H9 (cell line): ENCODE data around the gene DYRK1B. TPM values are rescaled to one million over a fixed set of nuclear protein-coding genes. Genes with fewer than 3 reads are reported as not detected.

Experiments used
- DNase-seq: peaks from one replicate; pipeline ENCODE4 v3.0.0-alpha.2; 2017
- H2AFZ ChIP-seq: one replicate; pipeline ENCODE4 v1.6.1; 2013; ENCODE audit warnings: mild to moderate bottlenecking, low read length, control low read depth, moderate library complexity
- H2AK5ac ChIP-seq: 2 replicates; pipeline ENCODE4 v1.6.1; 2013; ENCODE audit warnings: low read length, control low read depth, mixed read lengths; ENCODE audit not compliant: insufficient read length
- H2BK120ac ChIP-seq: one replicate; pipeline ENCODE4 v1.6.1; 2013; ENCODE audit warnings: low read depth, mild to moderate bottlenecking, low read length, control low read depth, inconsistent platforms; ENCODE audit not compliant: poor library complexity, severe bottlenecking
- H2BK12ac ChIP-seq: 2 replicates; pipeline ENCODE4 v1.6.1; 2013; ENCODE audit warnings: low read length, control low read depth, mixed read lengths, low read depth; ENCODE audit not compliant: insufficient read length
- H2BK15ac ChIP-seq: 2 replicates; pipeline ENCODE4 v1.6.1; 2013; ENCODE audit warnings: low read depth, low read length, control low read depth
- H2BK20ac ChIP-seq: one replicate; pipeline ENCODE4 v1.6.1; 2013; ENCODE audit warnings: low read depth, mild to moderate bottlenecking, low read length, control low read depth, inconsistent platforms; ENCODE audit not compliant: poor library complexity, severe bottlenecking
- H2BK5ac ChIP-seq: 2 replicates; pipeline ENCODE4 v1.6.1; 2013; ENCODE audit warnings: low read length, control low read depth, mixed read lengths; ENCODE audit not compliant: insufficient read length
- H3K14ac ChIP-seq: 2 replicates; pipeline ENCODE4 v1.6.1; 2013; ENCODE audit warnings: low read length, control low read depth; ENCODE audit not compliant: insufficient read depth
- H3K18ac ChIP-seq: 2 replicates; pipeline ENCODE4 v1.6.1; 2013; ENCODE audit warnings: low read depth, mild to moderate bottlenecking, mixed read lengths, low read length, control low read depth; ENCODE audit not compliant: insufficient read length
- H3K23ac ChIP-seq: 2 replicates; pipeline ENCODE4 v1.6.1; 2013; ENCODE audit warnings: low read length, control low read depth, mixed read lengths, low read depth; ENCODE audit not compliant: insufficient read length
- H3K23me2 ChIP-seq: 2 replicates; pipeline ENCODE4 v1.6.1; 2013; ENCODE audit warnings: low read depth, mild to moderate bottlenecking, mixed read lengths, low read length, control low read depth; ENCODE audit not compliant: insufficient read length, poor library complexity, severe bottlenecking
- H3K27ac ChIP-seq: 2 replicates; pipeline ENCODE4 v1.5.1; 2013; ENCODE audit warnings: low read length, control low read depth, mixed read lengths, low read depth; ENCODE audit not compliant: insufficient read length
- H3K27me3 ChIP-seq: 2 replicates; pipeline ENCODE4 v1.6.1; 2013; ENCODE audit warnings: low read length, control low read depth, inconsistent platforms; ENCODE audit not compliant: insufficient read depth
- H3K4ac ChIP-seq: 2 replicates; pipeline ENCODE4 v1.6.1; 2013; ENCODE audit warnings: low read depth, mild to moderate bottlenecking, control low read depth, inconsistent platforms, low read length, moderate library complexity
- H3K4me1 ChIP-seq: 2 replicates; pipeline ENCODE4 v1.6.1; 2013; ENCODE audit warnings: low read length, control low read depth, inconsistent platforms; ENCODE audit not compliant: insufficient read depth
- H3K4me2 ChIP-seq: 2 replicates; pipeline ENCODE4 v1.6.1; 2013; ENCODE audit warnings: low read length, control low read depth, mixed read lengths; ENCODE audit not compliant: insufficient read length, insufficient read depth
- H3K56ac ChIP-seq: 2 replicates; pipeline ENCODE4 v1.6.1; 2013; ENCODE audit warnings: low read depth, mild to moderate bottlenecking, mixed read lengths, low read length, control low read depth; ENCODE audit not compliant: insufficient read length
- H3K79me1 ChIP-seq: 2 replicates; pipeline ENCODE4 v1.6.1; 2013; ENCODE audit warnings: low read depth, mild to moderate bottlenecking, moderate library complexity, low read length, control low read depth, inconsistent platforms; ENCODE audit not compliant: insufficient read depth, poor library complexity, severe bottlenecking
- H3K79me2 ChIP-seq: 2 replicates; pipeline ENCODE4 v1.6.1; 2013; ENCODE audit warnings: low read length, control low read depth, inconsistent platforms; ENCODE audit not compliant: insufficient read depth
- H3K9ac ChIP-seq: 2 replicates; pipeline ENCODE4 v1.6.1; 2013; ENCODE audit warnings: low read length, control low read depth, mixed read lengths; ENCODE audit not compliant: insufficient read length; ENCODE audit errors: extremely low read depth
- H3K9me3 ChIP-seq: one replicate; pipeline ENCODE4 v1.6.1; 2013; ENCODE audit warnings: low read depth, low read length, inconsistent platforms; ENCODE audit not compliant: control insufficient read depth
- H3T11ph ChIP-seq: one replicate; pipeline ENCODE4 v1.6.1; 2013; ENCODE audit warnings: mild to moderate bottlenecking, low read length, control low read depth, inconsistent platforms
- H4K20me1 ChIP-seq: one replicate; pipeline ENCODE4 v1.6.1; 2013; ENCODE audit not compliant: control insufficient read depth, insufficient read length, insufficient read depth
- H4K5ac ChIP-seq: 2 replicates; pipeline ENCODE4 v1.6.1; 2013; ENCODE audit warnings: low read depth, mild to moderate bottlenecking, mixed read lengths, low read length, control low read depth; ENCODE audit not compliant: insufficient read length
- H4K8ac ChIP-seq: replicated peaks from 2 replicates; pipeline ENCODE4 v1.6.1; 2013; ENCODE audit warnings: low read length, control low read depth, mixed read lengths, low read depth; ENCODE audit not compliant: insufficient read length
- H4K91ac ChIP-seq: 2 replicates; pipeline ENCODE4 v1.6.1; 2013; ENCODE audit warnings: low read depth, mild to moderate bottlenecking, moderate library complexity, mixed read lengths, low read length, control low read depth; ENCODE audit not compliant: insufficient read length
- H3K27ac Mint-ChIP-seq, 3 experiments: 2 replicates in 2 of 3; 3 replicates in 1 of 3; pipeline ENCODE4 v1.8.0; 2020 to 2021; ENCODE audit warnings: mixed read lengths in 3 of 3, mild to moderate bottlenecking in 1 of 3, moderate library complexity in 1 of 3
- H3K27me3 Mint-ChIP-seq: 2 replicates; pipeline ENCODE4 v1.8.0; 2021; ENCODE audit warnings: low read depth, mild to moderate bottlenecking, moderate library complexity, mixed read lengths
- H3K36me3 Mint-ChIP-seq, 3 experiments: 2 replicates in 2 of 3; 3 replicates in 1 of 3; pipeline ENCODE4 v1.8.0; 2020 to 2021; ENCODE audit warnings: low read depth in 3 of 3, mixed read lengths in 3 of 3; ENCODE audit not compliant: insufficient read depth in 1 of 3
- H3K4me1 Mint-ChIP-seq, 2 experiments: 2 replicates each; pipeline ENCODE4 v1.8.0; 2020; ENCODE audit warnings: mixed read lengths in 2 of 2
- H3K4me3 Mint-ChIP-seq, 2 experiments: 2 replicates in 1 of 2; 3 replicates in 1 of 2; pipeline ENCODE4 v1.8.0; 2020 to 2021; ENCODE audit warnings: mild to moderate bottlenecking in 2 of 2, mixed read lengths in 2 of 2, moderate library complexity in 1 of 2
- H3K9me3 Mint-ChIP-seq, 2 experiments: 2 replicates in 1 of 2; 3 replicates in 1 of 2; pipeline ENCODE4 v1.8.0; 2020; ENCODE audit warnings: mild to moderate bottlenecking in 2 of 2, mixed read lengths in 2 of 2, moderate library complexity in 1 of 2
- WGBS: extraction: QIAGEN DNeasy Blood & Tissue Kit; methylation state at CpG from one replicate; pipeline ENCODE4 v1.1.7; 2013; ENCODE audit warnings: missing lambda C conversion rate, low lambda C conversion rate, mixed read lengths; ENCODE audit not compliant: insufficient read length; ENCODE audit errors: extremely low coverage; 5-methylcytosine and 5-hydroxymethylcytosine counted together
- total RNA-seq: library from RNA; stranded (reverse); gene quantifications from 2 replicates; pipeline ENCODE4 v1.2.1, GENCODE V29; 2021
- TF ChIP-seq, protein P1 (sequence below): fragments of 200-600 bp; sonication (generic); conservative IDR thresholded peaks from 3 replicates; pipeline ENCODE4 v1.8.0; 2021; ENCODE audit warnings: antibody characterized with exemption, mild to moderate bottlenecking

The DYRK1B gene
- total RNA-seq, 1 experiment from 2014 or later = 14.3 TPM

DNA sequence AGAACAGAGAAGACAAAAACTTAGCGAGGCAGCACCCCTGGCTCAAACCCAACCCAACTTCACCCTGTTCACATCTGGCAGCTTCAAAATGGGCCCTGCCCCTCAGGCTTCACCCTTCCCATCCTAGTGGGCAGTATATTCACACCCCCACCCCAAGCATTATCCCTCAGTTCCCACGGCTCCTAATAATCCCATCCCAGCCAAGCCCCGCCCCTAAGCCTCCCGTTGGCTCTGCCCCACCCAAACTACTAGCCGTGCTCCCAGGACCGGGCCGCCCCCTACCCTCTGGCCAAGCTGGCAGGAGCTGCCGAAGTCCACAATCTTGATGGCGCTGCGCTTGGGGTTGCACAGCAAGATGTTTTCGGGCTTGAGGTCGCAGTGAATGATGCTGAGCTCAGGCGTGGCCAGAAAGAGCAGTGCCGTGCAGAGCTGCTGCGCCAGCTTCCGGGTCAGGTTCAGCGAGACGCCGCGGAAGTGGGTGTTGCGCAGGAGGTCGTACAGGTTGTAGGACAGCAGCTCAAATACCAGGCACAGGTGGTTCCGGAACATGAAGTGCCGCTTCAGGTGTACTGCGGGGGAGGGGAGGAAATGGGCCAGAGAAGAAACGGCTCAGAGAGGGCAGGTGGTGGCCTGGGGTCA lies 5.8 kb downstream of the DYRK1B start:
- no CpG with 5 or more reads among the region's 26 CpGs for WGBS
- H3K79me1 ChIP-seq = no peaks in the 10 kb centered on the region
- H3K36me3 Mint-ChIP-seq = peaks cover 15 to 47% (median 38%) of the 10 kb centered on the region in 3 experiments

More for the DNA sequence above, 5.8 kb downstream of the DYRK1B start:
- Histone ChIP-seq H3K4me1 (no peaks in the 10 kb centered on the region), H4K91ac (no peak overlapping the region), H2BK12ac (no peak overlapping the region), H2BK120ac (no peak overlapping the region), H3K14ac (no peak overlapping the region), H3K23me2 (peaks cover 8% of the 10 kb centered on the region), H3K9ac (no peak overlapping the region), H2BK5ac (no peak overlapping the region), H3K56ac (no peak overlapping the region), H3K23ac (no peak overlapping the region), H3K79me2 (no peaks in the 10 kb centered on the region), H4K8ac (no peak overlapping the region), H4K5ac (no peak overlapping the region), H3K18ac (no peak overlapping the region), H3K27ac (no peak overlapping the region), H4K20me1 (no peaks in the 10 kb centered on the region), H2BK15ac (no peak overlapping the region), H2BK20ac (no peak overlapping the region), H3T11ph (no peak overlapping the region), H3K4ac (no peak overlapping the region), H3K4me2 (no peak overlapping the region), H2AFZ (no peak overlapping the region), H2AK5ac (no peak overlapping the region), H3K27me3 (no peaks in the 10 kb centered on the region), H3K9me3 (no peaks in the 10 kb centered on the region)
- Mint-ChIP-seq H3K4me1 (peaks cover 15 to 16% of the 10 kb centered on the region in 2 experiments), H3K27me3 (no peaks in the 10 kb centered on the region), H3K4me3 (no peak overlapping the region; a peak in 1 of 5 replicates), H3K9me3 (no peaks in the 10 kb centered on the region), H3K27ac (peak overlapping the region in 1 of 3 experiments; percentile 65; a peak in 2 of 7 replicates)
- TF ChIP-seq, protein P1, sequence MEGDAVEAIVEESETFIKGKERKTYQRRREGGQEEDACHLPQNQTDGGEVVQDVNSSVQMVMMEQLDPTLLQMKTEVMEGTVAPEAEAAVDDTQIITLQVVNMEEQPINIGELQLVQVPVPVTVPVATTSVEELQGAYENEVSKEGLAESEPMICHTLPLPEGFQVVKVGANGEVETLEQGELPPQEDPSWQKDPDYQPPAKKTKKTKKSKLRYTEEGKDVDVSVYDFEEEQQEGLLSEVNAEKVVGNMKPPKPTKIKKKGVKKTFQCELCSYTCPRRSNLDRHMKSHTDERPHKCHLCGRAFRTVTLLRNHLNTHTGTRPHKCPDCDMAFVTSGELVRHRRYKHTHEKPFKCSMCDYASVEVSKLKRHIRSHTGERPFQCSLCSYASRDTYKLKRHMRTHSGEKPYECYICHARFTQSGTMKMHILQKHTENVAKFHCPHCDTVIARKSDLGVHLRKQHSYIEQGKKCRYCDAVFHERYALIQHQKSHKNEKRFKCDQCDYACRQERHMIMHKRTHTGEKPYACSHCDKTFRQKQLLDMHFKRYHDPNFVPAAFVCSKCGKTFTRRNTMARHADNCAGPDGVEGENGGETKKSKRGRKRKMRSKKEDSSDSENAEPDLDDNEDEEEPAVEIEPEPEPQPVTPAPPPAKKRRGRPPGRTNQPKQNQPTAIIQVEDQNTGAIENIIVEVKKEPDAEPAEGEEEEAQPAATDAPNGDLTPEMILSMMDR = no peak
- no peak for DNase-seq
